Measurements from ENCODE around the gene SUSD5.

Gene SUSD5

DNA sequence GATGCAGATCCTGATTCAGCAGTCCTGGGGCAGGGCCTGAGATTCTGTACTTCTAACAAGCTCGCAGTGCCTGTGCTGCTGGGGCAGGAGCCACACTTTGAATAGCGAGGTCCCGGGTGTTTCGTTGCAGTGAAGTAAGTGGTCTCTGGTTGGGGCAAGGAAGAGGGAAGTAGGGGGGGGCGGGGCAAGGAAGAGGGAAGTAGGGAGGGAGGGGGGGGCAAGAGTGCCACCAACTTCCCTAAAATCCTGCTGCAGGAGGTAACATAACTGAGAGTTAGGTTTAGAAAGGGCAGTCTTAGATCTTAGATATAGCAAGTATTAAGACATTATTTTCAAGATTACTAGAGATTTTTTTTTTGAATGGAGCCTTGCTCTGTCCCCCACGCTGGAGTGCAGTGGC lies 69.3 kb downstream of the SUSD5 start:
- H4K20me1 ChIP-seq (ENCODE audit: insufficient read depth) = no peaks in the 10 kb centered on the region
- TF ChIP-seq, protein P1, sequence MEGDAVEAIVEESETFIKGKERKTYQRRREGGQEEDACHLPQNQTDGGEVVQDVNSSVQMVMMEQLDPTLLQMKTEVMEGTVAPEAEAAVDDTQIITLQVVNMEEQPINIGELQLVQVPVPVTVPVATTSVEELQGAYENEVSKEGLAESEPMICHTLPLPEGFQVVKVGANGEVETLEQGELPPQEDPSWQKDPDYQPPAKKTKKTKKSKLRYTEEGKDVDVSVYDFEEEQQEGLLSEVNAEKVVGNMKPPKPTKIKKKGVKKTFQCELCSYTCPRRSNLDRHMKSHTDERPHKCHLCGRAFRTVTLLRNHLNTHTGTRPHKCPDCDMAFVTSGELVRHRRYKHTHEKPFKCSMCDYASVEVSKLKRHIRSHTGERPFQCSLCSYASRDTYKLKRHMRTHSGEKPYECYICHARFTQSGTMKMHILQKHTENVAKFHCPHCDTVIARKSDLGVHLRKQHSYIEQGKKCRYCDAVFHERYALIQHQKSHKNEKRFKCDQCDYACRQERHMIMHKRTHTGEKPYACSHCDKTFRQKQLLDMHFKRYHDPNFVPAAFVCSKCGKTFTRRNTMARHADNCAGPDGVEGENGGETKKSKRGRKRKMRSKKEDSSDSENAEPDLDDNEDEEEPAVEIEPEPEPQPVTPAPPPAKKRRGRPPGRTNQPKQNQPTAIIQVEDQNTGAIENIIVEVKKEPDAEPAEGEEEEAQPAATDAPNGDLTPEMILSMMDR (conservative IDR thresholded peaks at IDR 0.05; ENCODE audit: low read depth, low read length) = no peak
- no peaks in the 10 kb centered on the region for H3K79me2 ChIP-seq (ENCODE audit: insufficient read depth, low read depth)
- H3K27me3 ChIP-seq (ENCODE audit: insufficient read depth, low read depth) = no peaks in the 10 kb centered on the region
- H3K27ac ChIP-seq = no peak overlapping the region
- H3K4me3 ChIP-seq (IDR thresholded peaks at IDR 0.05; ENCODE audit: insufficient read depth, low read depth, low read length) = no peak overlapping the region
- no peaks in the 10 kb centered on the region for H3K36me3 ChIP-seq (ENCODE audit: insufficient read depth)
- H3K9ac ChIP-seq = no peak overlapping the region
- no peaks in the 10 kb centered on the region for H3K4me1 ChIP-seq (ENCODE audit: low read depth, poor library complexity, severe bottlenecking)
- no peak overlapping the region for H2AFZ ChIP-seq (ENCODE audit: low read depth)
- no peak overlapping the region for H3K4me2 ChIP-seq

DNA sequence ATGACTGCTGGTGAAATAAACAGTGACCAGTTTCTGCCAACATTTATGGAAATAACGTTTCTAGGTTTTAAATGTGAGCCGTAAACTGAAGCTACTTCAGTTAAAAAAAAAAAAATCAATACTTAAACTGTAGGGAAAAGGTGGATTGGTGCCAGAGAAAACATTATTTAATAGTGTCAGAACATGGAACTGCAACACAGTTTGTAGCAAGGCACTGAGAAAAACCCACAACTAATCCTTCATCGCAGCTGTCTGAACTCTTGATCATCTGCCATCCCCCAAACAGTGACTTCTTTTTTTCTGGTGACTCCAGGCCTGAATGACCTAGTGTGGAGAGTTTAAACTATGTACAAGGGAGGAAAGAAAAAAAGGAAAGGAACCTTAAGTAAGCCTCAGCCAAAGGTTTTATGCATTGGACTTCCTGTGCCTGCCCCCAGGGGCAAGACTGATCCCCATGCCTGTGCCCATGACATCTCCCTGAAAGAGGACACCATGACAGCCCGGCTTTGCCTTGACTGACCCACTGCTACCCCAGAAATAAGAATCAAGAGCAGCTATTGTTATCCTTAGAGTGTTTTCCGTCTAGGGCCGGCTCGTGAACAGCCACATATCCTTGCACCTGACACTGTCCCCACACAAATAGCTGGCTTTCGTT lies 71.7 kb downstream of the SUSD5 start:
- H3K36me3 ChIP-seq (ENCODE audit: insufficient read depth) = no peaks in the 10 kb centered on the region
- H3K4me3 ChIP-seq (IDR thresholded peaks at IDR 0.05; ENCODE audit: insufficient read depth, low read depth, low read length) = no peak overlapping the region
- TF ChIP-seq, protein P1 (conservative IDR thresholded peaks at IDR 0.05; ENCODE audit: low read depth, low read length) = no peak
- H3K9ac ChIP-seq = no peak overlapping the region
- no peaks in the 10 kb centered on the region for H3K79me2 ChIP-seq (ENCODE audit: insufficient read depth, low read depth)
- no peaks in the 10 kb centered on the region for H3K4me1 ChIP-seq (ENCODE audit: low read depth, poor library complexity, severe bottlenecking)
- no peaks in the 10 kb centered on the region for H4K20me1 ChIP-seq (ENCODE audit: insufficient read depth)
- no peak overlapping the region for H3K4me2 ChIP-seq
- no peak overlapping the region for H2AFZ ChIP-seq (ENCODE audit: low read depth)
- no peak overlapping the region for H3K27ac ChIP-seq
- H3K27me3 ChIP-seq (ENCODE audit: insufficient read depth, low read depth) = no peaks in the 10 kb centered on the region

DNA sequence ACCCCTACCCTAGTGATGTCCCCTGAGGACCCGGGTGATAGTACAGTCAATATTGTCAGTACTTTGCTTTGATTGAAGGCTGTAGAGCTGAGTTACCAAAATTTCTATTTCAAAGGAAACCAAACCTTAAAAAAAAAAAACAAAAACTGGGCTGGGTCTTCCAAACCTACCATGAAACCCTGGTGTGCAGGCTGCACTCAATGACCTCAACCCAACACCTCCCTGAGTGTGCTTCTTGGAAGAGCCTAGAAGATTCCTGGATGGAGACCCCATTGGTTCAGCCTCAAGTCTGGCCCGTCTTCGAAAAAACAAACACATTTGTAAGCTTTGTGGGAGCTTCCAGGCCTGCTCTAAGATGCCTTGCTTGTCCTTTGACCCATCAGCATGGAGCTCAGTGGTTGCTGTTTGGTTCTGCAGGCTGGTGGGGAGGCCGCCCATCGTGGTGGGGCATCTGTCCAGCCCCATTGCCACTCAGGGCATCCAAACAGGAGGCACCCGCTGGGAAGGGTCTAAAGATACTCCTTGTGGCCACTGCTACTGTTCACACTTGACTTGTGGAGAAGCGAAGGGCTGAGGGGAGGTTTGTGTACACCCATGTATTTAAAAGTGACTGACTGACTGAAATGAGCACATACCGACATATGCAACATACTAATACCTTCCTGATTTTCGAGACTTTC lies 72.6 kb downstream of the SUSD5 start:
- H3K27me3 ChIP-seq (ENCODE audit: insufficient read depth, low read depth) = no peaks in the 10 kb centered on the region
- H3K9ac ChIP-seq = no peak overlapping the region
- H3K36me3 ChIP-seq (ENCODE audit: insufficient read depth) = no peaks in the 10 kb centered on the region
- no peak overlapping the region for H3K4me2 ChIP-seq
- no peak overlapping the region for H2AFZ ChIP-seq (ENCODE audit: low read depth)
- no peaks in the 10 kb centered on the region for H3K4me1 ChIP-seq (ENCODE audit: low read depth, poor library complexity, severe bottlenecking)
- TF ChIP-seq, protein P1 (conservative IDR thresholded peaks at IDR 0.05; ENCODE audit: low read depth, low read length) = no peak
- H4K20me1 ChIP-seq (ENCODE audit: insufficient read depth) = no peaks in the 10 kb centered on the region
- H3K4me3 ChIP-seq (IDR thresholded peaks at IDR 0.05; ENCODE audit: insufficient read depth, low read depth, low read length) = no peak overlapping the region
- H3K27ac ChIP-seq = no peak overlapping the region
- H3K79me2 ChIP-seq (ENCODE audit: insufficient read depth, low read depth) = no peaks in the 10 kb centered on the region

DNA sequence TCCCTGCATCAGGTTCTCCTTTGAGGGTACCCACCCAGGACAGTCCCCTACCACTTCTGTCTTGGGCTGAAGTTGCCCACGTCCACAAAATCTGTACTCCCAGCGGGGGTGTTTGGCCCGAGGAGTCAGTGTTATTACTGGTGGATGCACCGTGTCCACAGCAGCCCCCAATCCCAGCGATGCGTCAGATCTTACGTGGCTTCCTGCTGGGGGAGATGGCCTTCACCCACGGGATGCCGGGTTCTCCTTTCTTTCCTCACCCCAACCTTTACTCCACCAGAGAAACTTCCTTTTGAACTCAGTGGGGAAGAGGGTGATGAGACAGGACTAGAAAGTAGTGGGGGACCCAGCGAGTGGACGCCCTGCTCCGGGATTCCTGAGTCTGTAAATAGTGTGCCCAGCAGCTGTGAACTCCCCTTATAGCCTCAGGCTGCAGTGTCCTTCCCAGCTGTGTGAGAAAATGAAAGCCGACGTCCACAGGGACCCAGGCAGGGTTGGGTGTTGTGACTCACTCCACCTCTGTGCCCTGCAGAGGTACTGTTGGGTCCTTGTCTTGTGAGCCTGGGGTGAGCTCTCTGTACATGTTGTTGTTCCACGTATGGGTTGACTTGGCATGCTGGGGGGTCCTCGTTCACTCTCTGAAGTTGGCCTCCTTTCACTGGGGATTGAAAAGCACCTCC lies 73.2 kb downstream of the SUSD5 start:
- TF ChIP-seq, protein P1 (conservative IDR thresholded peaks at IDR 0.05; ENCODE audit: low read depth, low read length) = no peak
- Histone ChIP-seq H3K36me3 (ENCODE audit: insufficient read depth) (no peaks in the 10 kb centered on the region), H3K27me3 (ENCODE audit: insufficient read depth, low read depth) (no peaks in the 10 kb centered on the region), H4K20me1 (ENCODE audit: insufficient read depth) (no peaks in the 10 kb centered on the region), H2AFZ (ENCODE audit: low read depth) (no peak overlapping the region), H3K4me1 (ENCODE audit: low read depth, poor library complexity, severe bottlenecking) (no peaks in the 10 kb centered on the region), H3K27ac (no peak overlapping the region), H3K9ac (no peak overlapping the region), H3K4me3 (IDR thresholded peaks at IDR 0.05; ENCODE audit: insufficient read depth, low read depth, low read length) (no peak overlapping the region), H3K4me2 (no peak overlapping the region), H3K79me2 (ENCODE audit: insufficient read depth, low read depth) (no peaks in the 10 kb centered on the region)
